HepG2 (cell line): ENCODE measurements around the gene COL26A1.

ENCODE experiments used
- CBX5 ChIP-seq: sonication (generic); formaldehyde crosslinking; IDR thresholded peaks from 2 replicates; pipeline ENCODE4 v1.4.0; 2020; ENCODE audit warnings: missing genetic modification reagents, borderline replicate concordance
- MYC ChIP-seq: sonication (generic); formaldehyde crosslinking; IDR thresholded peaks from 2 replicates; pipeline ENCODE4 v1.9.0; 2021; ENCODE audit warnings: missing genetic modification reagents, borderline replicate concordance
- NFATC3 ChIP-seq: sonication (generic); formaldehyde crosslinking; IDR thresholded peaks from 2 replicates; pipeline ENCODE4 v1.5.1; 2020; ENCODE audit warnings: mild to moderate bottlenecking, missing genetic modification reagents
- ZNF3 ChIP-seq: IDR thresholded peaks from 2 replicates; pipeline ENCODE4 v1.7.0; 2017; ENCODE audit warnings: inconsistent platforms
- ZNF614 ChIP-seq: IDR thresholded peaks from 2 replicates; pipeline ENCODE4 v1.6.1; 2018; ENCODE audit warnings: missing biosample characterization, missing genetic modification reagents, inconsistent platforms, borderline replicate concordance
- ZNF790 ChIP-seq: sonication (generic); formaldehyde crosslinking; IDR thresholded peaks from 2 replicates; pipeline ENCODE4 v1.8.0; 2022; ENCODE audit warnings: missing genetic modification reagents, mild to moderate bottlenecking, borderline replicate concordance
- TF ChIP-seq, protein P1 (sequence below): sonication (generic); formaldehyde crosslinking; IDR thresholded peaks from 2 replicates; pipeline ENCODE4 v1.5.1; 2020; ENCODE audit warnings: missing genetic modification reagents, mild to moderate bottlenecking, borderline replicate concordance

DNA sequence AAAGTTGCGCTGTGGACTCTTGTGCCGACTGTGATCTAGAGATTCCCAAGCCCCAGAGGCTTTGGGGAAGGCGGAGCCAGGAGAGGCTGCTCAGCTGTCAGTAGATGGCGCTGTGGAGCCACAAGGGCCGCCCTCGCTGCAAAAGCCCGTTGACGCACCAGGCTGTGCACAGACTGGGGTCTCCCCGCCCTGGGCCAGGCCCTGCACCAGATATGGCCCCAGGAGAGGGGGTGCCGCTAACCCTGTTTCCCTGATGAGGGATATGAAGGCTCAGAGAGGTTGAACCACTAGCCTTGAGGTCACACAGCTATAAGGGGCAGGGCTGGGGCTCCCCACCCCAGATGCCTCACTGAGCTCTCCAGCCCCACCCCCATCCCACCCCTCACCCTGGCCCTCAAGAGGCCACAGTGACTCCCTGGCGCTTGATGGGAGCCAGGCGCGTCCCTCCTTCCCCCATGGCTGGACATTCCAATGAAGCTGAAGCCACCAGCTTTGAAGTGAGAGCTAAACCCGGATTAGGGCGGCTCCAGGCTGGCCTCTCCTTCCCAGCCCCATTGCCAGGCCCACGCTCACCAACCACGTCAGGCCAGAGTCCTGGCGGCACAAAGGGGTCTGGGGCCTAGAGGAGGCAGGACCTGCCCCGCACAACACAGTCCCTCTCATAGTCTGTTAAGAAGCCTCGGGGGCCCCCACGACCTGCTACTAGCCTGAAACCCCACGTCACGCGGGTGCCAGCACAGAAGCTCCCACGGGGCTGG is 240.0 kb downstream of the COL26A1 start:
- TF ChIP-seq MYC (CRISPR knock-in tag), result no peak
- TF ChIP-seq, protein P1, sequence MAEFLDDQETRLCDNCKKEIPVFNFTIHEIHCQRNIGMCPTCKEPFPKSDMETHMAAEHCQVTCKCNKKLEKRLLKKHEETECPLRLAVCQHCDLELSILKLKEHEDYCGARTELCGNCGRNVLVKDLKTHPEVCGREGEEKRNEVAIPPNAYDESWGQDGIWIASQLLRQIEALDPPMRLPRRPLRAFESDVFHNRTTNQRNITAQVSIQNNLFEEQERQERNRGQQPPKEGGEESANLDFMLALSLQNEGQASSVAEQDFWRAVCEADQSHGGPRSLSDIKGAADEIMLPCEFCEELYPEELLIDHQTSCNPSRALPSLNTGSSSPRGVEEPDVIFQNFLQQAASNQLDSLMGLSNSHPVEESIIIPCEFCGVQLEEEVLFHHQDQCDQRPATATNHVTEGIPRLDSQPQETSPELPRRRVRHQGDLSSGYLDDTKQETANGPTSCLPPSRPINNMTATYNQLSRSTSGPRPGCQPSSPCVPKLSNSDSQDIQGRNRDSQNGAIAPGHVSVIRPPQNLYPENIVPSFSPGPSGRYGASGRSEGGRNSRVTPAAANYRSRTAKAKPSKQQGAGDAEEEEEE (CRISPR knock-in tag), result no peak
- TF ChIP-seq NFATC3 (CRISPR knock-in tag), result no peak
- 0 out of 2 replicates have a peak, but pooled peaks have one; percentile 63 for TF ChIP-seq CBX5 (CRISPR knock-in tag)
- TF ChIP-seq ZNF614 (CRISPR knock-in tag), result 0 out of 2 replicates have a peak, but pooled peaks have one; percentile 29
- TF ChIP-seq ZNF3 (CRISPR knock-in tag), result no peak
- no peak for TF ChIP-seq ZNF790 (CRISPR knock-in tag)
